K562 (cell line): ENCODE data around the gene KCNK7. TPM values are rescaled to one million over a fixed set of nuclear protein-coding genes. Genes with fewer than 3 reads are reported as not detected.

ENCODE experiments used
- CBFA2T2 ChIP-seq: fragments of 450-650 bp; conservative IDR thresholded peaks from 2 replicates; pipeline ENCODE4 v1.6.1; 2017; ENCODE audit warnings: mild to moderate bottlenecking
- CBFB ChIP-seq: sonication (generic); formaldehyde crosslinking; IDR thresholded peaks from 2 replicates; pipeline ENCODE4 v1.4.0; 2020; ENCODE audit warnings: mild to moderate bottlenecking, missing genetic modification reagents
- CEBPZ ChIP-seq: fragments of 150-350 bp; IDR thresholded peaks from 2 replicates; pipeline ENCODE4 v1.6.1; 2014; ENCODE audit warnings: low read depth, mild to moderate bottlenecking, low read length, borderline replicate concordance
- E2F5 ChIP-seq: sonication (generic); formaldehyde crosslinking; IDR thresholded peaks from 2 replicates; pipeline ENCODE4 v1.8.0; 2022; ENCODE audit warnings: mild to moderate bottlenecking, missing genetic modification reagents
- EP400 ChIP-seq: fragments of 450-650 bp; IDR thresholded peaks from 2 replicates; pipeline ENCODE4 v1.6.1; 2017; ENCODE audit warnings: antibody characterized with exemption, mild to moderate bottlenecking, moderate library complexity
- MAX ChIP-seq: sonication (generic); formaldehyde crosslinking; IDR thresholded peaks from 2 replicates; pipeline ENCODE4 v1.9.0; 2022; ENCODE audit warnings: mild to moderate bottlenecking, missing genetic modification reagents
- MCM3 ChIP-seq: fragments of 450-650 bp; IDR thresholded peaks from 2 replicates; pipeline ENCODE4 v1.6.1; 2016
- NFXL1 ChIP-seq: fragments of 450-650 bp; formaldehyde crosslinking; IDR thresholded peaks from 2 replicates; pipeline ENCODE4 v1.4.0; 2021; ENCODE audit warnings: mild to moderate bottlenecking
- NONO ChIP-seq, 2 experiments: fragments of 200-400 bp in 1 of 2; fragments of 450-650 bp in 1 of 2; formaldehyde crosslinking in 1 of 2; IDR thresholded peaks; 2 replicates each; pipeline ENCODE4 v1.6.1; 2017; ENCODE audit warnings: low read depth in 2 of 2, mild to moderate bottlenecking in 2 of 2, moderate library complexity in 2 of 2, low read length in 1 of 2
- POLR3A ChIP-seq: IDR thresholded peaks from 2 replicates; pipeline ENCODE4 v1.6.1; 2011; ENCODE audit warnings: borderline replicate concordance, mild to moderate bottlenecking, moderate library complexity; ENCODE audit not compliant: insufficient read length, insufficient read depth; ENCODE audit errors: extremely low read depth
- TSHZ1 ChIP-seq: fragments of 250-450 bp; sonication (Bioruptor Pico); IDR thresholded peaks from 2 replicates; pipeline ENCODE4 v1.4.0; 2020; ENCODE audit warnings: mild to moderate bottlenecking, moderate library complexity
- USF1 ChIP-seq: sonication (generic); formaldehyde crosslinking; IDR thresholded peaks from 2 replicates; pipeline ENCODE4 v1.9.0; 2022; ENCODE audit warnings: mild to moderate bottlenecking, missing genetic modification reagents
- ZBTB33 ChIP-seq: sonication (generic); formaldehyde crosslinking; IDR thresholded peaks from 2 replicates; pipeline ENCODE4 v1.8.1; 2023; ENCODE audit warnings: mild to moderate bottlenecking, missing genetic modification reagents
- ZBTB7A ChIP-seq: IDR thresholded peaks from 2 replicates; pipeline ENCODE4 v1.6.1; 2011; ENCODE audit warnings: low read depth, mild to moderate bottlenecking, low read length, moderate library complexity, borderline replicate concordance; ENCODE audit not compliant: control insufficient read depth
- ZBTB8A ChIP-seq: fragments of 450-650 bp; IDR thresholded peaks from 2 replicates; pipeline ENCODE4 v1.6.1; 2018; ENCODE audit warnings: mild to moderate bottlenecking, moderate library complexity; ENCODE audit not compliant: partially characterized antibody
- polyA plus RNA-seq, 8 experiments: library from polyadenylated mRNA; depleted of rRNA in 4 of 8; stranded (reverse) in 5 of 8; unstranded in 3 of 8; fragments of >200 nt; fragmentation: Nextera tagmentation in 2 of 8; fragmentation: Illumina TruSeq in 1 of 8; extraction: Ambion mirVana in 2 of 8; extraction: Trizol in 1 of 8; gene quantifications; 2 replicates each; pipeline versions ENCODE4 v1.2.1 to v1.2.3, GENCODE V29; 2011 to 2014; ENCODE audit warnings: inconsistent platforms in 1 of 8, missing spikeins in 1 of 8
- total RNA-seq, 7 experiments: library from RNA; depleted of rRNA in 6 of 7; stranded (reverse); fragments of >200 nt in 6 of 7; fragmentation: Illumina TruSeq in 2 of 7; extraction: Trizol in 2 of 7; gene quantifications; 2 replicates each; pipeline versions ENCODE4 v1.2.1 to v1.2.3, GENCODE V29; 2011 to 2021; ENCODE audit warnings: low replicate concordance in 1 of 7

Gene KCNK7
- total and polyA plus RNA-seq, 9 of the 15 experiments (the other 6 are each of a cell fraction or from before 2014, with no cell fraction given), result 0.07 to 0.40 TPM; not detected in 7

GRCh38 chr11:65552388-65552951, 43.1 kb downstream of the KCNK7 start (continued):
- TF ChIP-seq ZBTB33 (CRISPR knock-in tag), result 0 out of 2 replicates have a peak, but pooled peaks have one; percentile 75
- no peak for TF ChIP-seq TSHZ1 (CRISPR knock-in tag)
- TF ChIP-seq USF1 (CRISPR knock-in tag), result peak; percentile 79
- TF ChIP-seq NONO (IDR thresholded peaks at IDR 0.05; ENCODE audit: low read depth in 2 of 2, low read length in 1 of 2), result no peak
- no peak for TF ChIP-seq CBFB
- no peak for TF ChIP-seq CEBPZ
- TF ChIP-seq E2F5, result 0 out of 2 replicates have a peak, but pooled peaks have one; percentile 33
- TF ChIP-seq CBFA2T2, result peak; percentile 25; the same call in 1 of the 2 replicates
- 0 out of 2 replicates have a peak, but pooled peaks have one; percentile 3 for TF ChIP-seq MAX (CRISPR knock-in tag)
- TF ChIP-seq NFXL1, result no peak
- TF ChIP-seq EP400, result no peak
- no peak for TF ChIP-seq ZBTB8A
- TF ChIP-seq MCM3, result no peak
- no peak for TF ChIP-seq POLR3A
- TF ChIP-seq ZBTB7A, result 0 out of 2 replicates have a peak, but pooled peaks have one; percentile 4
